ENCODE measurements around the gene COPZ2.
A peak's percentile ranks its signal among the peaks of the same experiment; 100 is the strongest.
"Not testable (repeated sequence)": the region's sequence is repeated elsewhere in the genome, so short reads cannot be mapped to it uniquely, and the experiment has no call there.

COPZ2 gene

GRCh38 chr17:48037036-48037837 is at the start of gene COPZ2:
Gene COPZ2 (minus strand): TSS chr17:48037797. CDS start chr17:48037777, 20 bp downstream.
- no peak for DNase-seq (ENCODE audit: low read depth, low spot score)

- DNase-seq (ENCODE audit: low read depth, low spot score), result no peak
Observed at GRCh38 chr17:48084932-48085331, 47.3 kb upstream of the COPZ2 start.

GRCh38 chr17:48081858-48082257 is 44.3 kb upstream of the COPZ2 start:
- DNase-seq (ENCODE audit: low read depth, low spot score), result no peak

GRCh38 chr17:48077152-48077551 is 39.6 kb upstream of the COPZ2 start:
- DNase-seq (ENCODE audit: low read depth, low spot score), result not testable (repeated sequence)

GRCh38 chr17:48074322-48075081 is 36.9 kb upstream of the COPZ2 start:
- peak; percentile 51 for DNase-seq (ENCODE audit: low read depth, low spot score)

- DNase-seq (ENCODE audit: low read depth, low spot score), result not testable (repeated sequence)
Observed at GRCh38 chr17:48073566-48074094, 36.0 kb upstream of the COPZ2 start.

GRCh38 chr17:48072811-48073210 is 35.2 kb upstream of the COPZ2 start:
- not testable (repeated sequence) for DNase-seq (ENCODE audit: low read depth, low spot score)

GRCh38 chr17:48071654-48072053 is 34.1 kb upstream of the COPZ2 start:
- DNase-seq (ENCODE audit: low read depth, low spot score), result no peak

GRCh38 chr17:48070195-48070594 is 32.6 kb upstream of the COPZ2 start:
- no peak for DNase-seq (ENCODE audit: low read depth, low spot score)

GRCh38 chr17:48068491-48068961 is 30.9 kb upstream of the COPZ2 start:
- DNase-seq (ENCODE audit: low read depth, low spot score), result no peak

GRCh38 chr17:48067808-48068207 is 30.2 kb upstream of the COPZ2 start:
- DNase-seq (ENCODE audit: low read depth, low spot score), result not testable (repeated sequence)

- DNase-seq (ENCODE audit: low read depth, low spot score), result no peak
Observed at GRCh38 chr17:48067245-48067644, 29.6 kb upstream of the COPZ2 start.

GRCh38 chr17:48066656-48067055 is 29.1 kb upstream of the COPZ2 start:
- DNase-seq (ENCODE audit: low read depth, low spot score), result no peak

GRCh38 chr17:48066192-48066591 is 28.6 kb upstream of the COPZ2 start:
- DNase-seq (ENCODE audit: low read depth, low spot score), result no peak

- DNase-seq (ENCODE audit: low read depth, low spot score), result no peak
Observed at GRCh38 chr17:48064638-48065037, 27.0 kb upstream of the COPZ2 start.

GRCh38 chr17:48062273-48062672 is 24.7 kb upstream of the COPZ2 start:
- no peak for DNase-seq (ENCODE audit: low read depth, low spot score)

- no peak for DNase-seq (ENCODE audit: low read depth, low spot score)
Observed at GRCh38 chr17:48060249-48060648, 22.7 kb upstream of the COPZ2 start.

GRCh38 chr17:48059125-48059668 is 21.6 kb upstream of the COPZ2 start:
- no peak for DNase-seq (ENCODE audit: low read depth, low spot score)

- DNase-seq (ENCODE audit: low read depth, low spot score), result no peak
Observed at GRCh38 chr17:48058393-48059124, 21.0 kb upstream of the COPZ2 start.

GRCh38 chr17:48057626-48058025 is 20.0 kb upstream of the COPZ2 start:
- DNase-seq (ENCODE audit: low read depth, low spot score), result no peak

GRCh38 chr17:48056879-48057278 is 19.3 kb upstream of the COPZ2 start:
- no peak for DNase-seq (ENCODE audit: low read depth, low spot score)
